HEK293 (cell line): ENCODE results near the gene SLC22A13.

Source experiments
- CTCF ChIA-PET: fragments of 350-600 bp; formaldehyde crosslinking; extraction: SDS; loops from one replicate; lab custom pipeline; 2021; ENCODE audit warnings: antibody characterized with exemption; lab: Yijun Ruan, JAX
- POLR2A ChIA-PET: fragments of 300-600 bp; formaldehyde crosslinking; extraction: SDS; loops from one replicate; lab custom pipeline; 2020; ENCODE audit warnings: antibody characterized with exemption, inconsistent platforms; lab: Yijun Ruan, JAX
- H3K27ac ChIP-seq: fragments of 200-500 bp; sonication (Bioruptor generic); 2 replicates; pipeline ENCODE4 v1.5.1; 2014; ENCODE audit warnings: low read depth, low read length, control low read depth, inconsistent platforms; ENCODE audit errors: extremely low read depth
- H3K36me3 ChIP-seq, 2 experiments: fragments of 200-500 bp in 1 of 2; sonication (Bioruptor generic) in 1 of 2; 1 replicate in 1 of 2; 2 replicates in 1 of 2; pipeline ENCODE4 v1.5.1; 2014 to 2017; ENCODE audit warnings: inconsistent platforms in 2 of 2, low read length in 2 of 2; ENCODE audit not compliant: control insufficient read depth in 2 of 2, insufficient read depth in 1 of 2
- H3K4me1 ChIP-seq: fragments of 200-500 bp; sonication (Bioruptor generic); 2 replicates; pipeline ENCODE4 v1.5.1; 2014; ENCODE audit warnings: mild to moderate bottlenecking, low read length, inconsistent platforms; ENCODE audit not compliant: control insufficient read depth, insufficient read depth
- H3K4me3 ChIP-seq: 2 replicates; pipeline ENCODE4 v1.5.1; 2011; ENCODE audit warnings: low read depth, mild to moderate bottlenecking, control low read depth, low read length, moderate library complexity
- H3K9me3 ChIP-seq: fragments of 200-500 bp; sonication (Bioruptor generic); 2 replicates; pipeline ENCODE4 v1.5.1; 2014; ENCODE audit warnings: low read depth, low read length, inconsistent platforms; ENCODE audit not compliant: control insufficient read depth, insufficient read depth
- PRDM1 ChIP-seq: fragments of 450-650 bp; formaldehyde crosslinking; IDR thresholded peaks from 2 replicates; pipeline ENCODE4; 2016; ENCODE audit warnings: missing biosample characterization, missing genetic modification characterization
- ZFHX2 ChIP-seq: fragments of 450-650 bp; formaldehyde crosslinking; conservative IDR thresholded peaks from 2 replicates; pipeline ENCODE4 v1.5.1; 2016; ENCODE audit warnings: missing biosample characterization, missing genetic modification characterization
- ZFP41 ChIP-seq: fragments of 450-650 bp; formaldehyde crosslinking; IDR thresholded peaks from 2 replicates; pipeline ENCODE4 v1.5.1; 2016; ENCODE audit warnings: missing biosample characterization, missing genetic modification characterization, borderline replicate concordance
- ZNF112 ChIP-seq: fragments of 450-650 bp; formaldehyde crosslinking; IDR thresholded peaks from 2 replicates; pipeline ENCODE4 v1.5.0; 2017; ENCODE audit warnings: missing biosample characterization, missing genetic modification characterization
- ZNF221 ChIP-seq: fragments of 450-650 bp; formaldehyde crosslinking; IDR thresholded peaks from 2 replicates; pipeline ENCODE4 v1.5.1; 2017; ENCODE audit warnings: missing biosample characterization, missing genetic modification characterization, borderline replicate concordance
- ZNF24 ChIP-seq: fragments of 450-650 bp; formaldehyde crosslinking; IDR thresholded peaks from 2 replicates; pipeline ENCODE4 v1.5.1; 2016; ENCODE audit warnings: missing biosample characterization, missing genetic modification characterization
- ZNF341 ChIP-seq: fragments of 450-650 bp; formaldehyde crosslinking; IDR thresholded peaks from 2 replicates; pipeline ENCODE4; 2016; ENCODE audit warnings: low read depth, missing biosample characterization, missing genetic modification characterization
- ZNF514 ChIP-seq: fragments of 450-650 bp; formaldehyde crosslinking; IDR thresholded peaks from 2 replicates; pipeline ENCODE4 v1.5.1; 2016; ENCODE audit warnings: missing biosample characterization, missing genetic modification characterization
- ZNF521 ChIP-seq: fragments of 450-650 bp; formaldehyde crosslinking; IDR thresholded peaks from 2 replicates; pipeline ENCODE4 v1.5.1; 2017; ENCODE audit warnings: missing biosample characterization, mild to moderate bottlenecking, missing genetic modification characterization
- ZNF529 ChIP-seq: fragments of 450-650 bp; formaldehyde crosslinking; IDR thresholded peaks from 2 replicates; pipeline ENCODE4 v1.5.1; 2017; ENCODE audit warnings: missing genetic modification characterization, missing biosample characterization; ENCODE audit not compliant: insufficient replicate concordance
- ZNF530 ChIP-seq: fragments of 450-650 bp; formaldehyde crosslinking; IDR thresholded peaks from 2 replicates; pipeline ENCODE4 v1.5.1; 2016; ENCODE audit warnings: low read depth, missing biosample characterization, missing genetic modification characterization
- ZNF548 ChIP-seq: fragments of 450-650 bp; formaldehyde crosslinking; IDR thresholded peaks from 2 replicates; pipeline ENCODE4 v1.5.1; 2016; ENCODE audit warnings: missing biosample characterization, missing genetic modification characterization
- ZNF561 ChIP-seq: fragments of 450-650 bp; IDR thresholded peaks from 2 replicates; pipeline ENCODE4 v1.5.1; 2018; ENCODE audit warnings: missing biosample characterization, missing genetic modification characterization, borderline replicate concordance
- ZNF571 ChIP-seq: fragments of 450-650 bp; formaldehyde crosslinking; IDR thresholded peaks from 2 replicates; pipeline ENCODE4 v1.5.0; 2017; ENCODE audit warnings: missing biosample characterization, missing genetic modification characterization
- ZNF621 ChIP-seq: fragments of 450-650 bp; formaldehyde crosslinking; IDR thresholded peaks from 2 replicates; pipeline ENCODE4 v1.5.1; 2017; ENCODE audit warnings: missing biosample characterization, missing genetic modification characterization
- ZNF664 ChIP-seq: fragments of 450-650 bp; formaldehyde crosslinking; IDR thresholded peaks from 2 replicates; pipeline ENCODE4 v1.5.1; 2016; ENCODE audit warnings: missing biosample characterization, missing genetic modification characterization
- ZNF747 ChIP-seq: fragments of 450-650 bp; formaldehyde crosslinking; IDR thresholded peaks from 2 replicates; pipeline ENCODE4 v1.5.1; 2016; ENCODE audit warnings: missing biosample characterization, missing genetic modification characterization
- ZXDB ChIP-seq: fragments of 450-650 bp; formaldehyde crosslinking; IDR thresholded peaks from 2 replicates; pipeline ENCODE4 v1.5.1; 2016; ENCODE audit warnings: missing biosample characterization, missing genetic modification characterization
- TF ChIP-seq, protein P1 (sequence below): fragments of 450-650 bp; formaldehyde crosslinking; IDR thresholded peaks from 2 replicates; pipeline ENCODE4 v1.5.1; 2016; ENCODE audit warnings: missing biosample characterization, missing genetic modification characterization
- TF ChIP-seq, protein P2 (sequence below): fragments of 450-650 bp; formaldehyde crosslinking; IDR thresholded peaks from 2 replicates; pipeline ENCODE4 v1.5.1; 2016; ENCODE audit warnings: missing biosample characterization, missing genetic modification characterization
- TF ChIP-seq, protein P3 (sequence below): fragments of 450-650 bp; formaldehyde crosslinking; IDR thresholded peaks from 2 replicates; pipeline ENCODE4 v1.5.1; 2016; ENCODE audit warnings: missing biosample characterization, missing genetic modification characterization
- TF ChIP-seq, protein P4 (sequence below): fragments of 450-650 bp; formaldehyde crosslinking; IDR thresholded peaks from 2 replicates; pipeline ENCODE4 v1.5.1; 2017; ENCODE audit warnings: missing biosample characterization, missing genetic modification characterization

SLC22A13 gene

DNA sequence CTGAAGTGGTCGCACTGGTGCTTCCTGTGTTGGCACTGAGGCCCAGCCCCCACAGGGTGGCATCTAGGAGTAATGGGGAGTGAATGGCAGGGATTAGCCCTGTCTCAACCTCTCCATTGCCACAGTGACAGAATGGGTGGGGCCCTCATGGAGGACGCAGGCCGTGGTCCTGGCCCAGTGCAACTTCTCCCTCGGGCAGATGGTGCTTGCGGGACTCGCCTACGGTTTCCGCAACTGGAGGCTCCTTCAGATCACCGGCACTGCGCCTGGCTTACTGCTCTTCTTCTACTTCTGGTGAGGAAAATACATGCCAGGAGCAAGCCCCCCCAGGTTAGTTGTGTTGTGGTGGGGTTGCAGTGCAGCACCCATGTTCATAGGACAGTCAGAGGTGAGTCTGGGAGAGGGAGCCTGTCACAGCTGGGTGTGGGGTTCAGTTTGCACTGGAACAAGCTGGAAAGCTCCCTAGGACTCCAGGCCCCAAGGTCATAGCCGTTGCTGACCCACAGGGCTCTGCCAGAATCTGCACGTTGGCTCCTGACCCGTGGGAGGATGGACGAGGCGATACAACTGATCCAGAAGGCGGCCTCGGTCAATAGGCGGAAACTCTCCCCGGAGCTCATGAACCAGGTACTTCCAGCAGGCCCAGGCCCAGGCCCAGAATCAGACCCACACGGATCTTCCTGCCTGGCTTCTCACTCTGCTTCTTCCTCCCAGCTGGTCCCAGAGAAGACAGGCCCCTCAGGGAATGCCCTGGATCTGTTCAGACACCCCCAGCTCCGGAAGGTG is 9.4 kb downstream of the SLC22A13 start:
- Histone ChIP-seq H3K36me3 (no peaks in the 10 kb centered on the region), H3K4me3 (no peak overlapping the region), H3K4me1 (no peaks in the 10 kb centered on the region), H3K27ac (no peak overlapping the region), H3K9me3 (no peaks in the 10 kb centered on the region)
- TF ChIP-seq ZNF514 (no peak), ZNF530 (tag by site-specific recombination) (no peak)
- POLR2A ChIA-PET, result no interaction called here
- CTCF ChIA-PET, result no interaction called here

DNA sequence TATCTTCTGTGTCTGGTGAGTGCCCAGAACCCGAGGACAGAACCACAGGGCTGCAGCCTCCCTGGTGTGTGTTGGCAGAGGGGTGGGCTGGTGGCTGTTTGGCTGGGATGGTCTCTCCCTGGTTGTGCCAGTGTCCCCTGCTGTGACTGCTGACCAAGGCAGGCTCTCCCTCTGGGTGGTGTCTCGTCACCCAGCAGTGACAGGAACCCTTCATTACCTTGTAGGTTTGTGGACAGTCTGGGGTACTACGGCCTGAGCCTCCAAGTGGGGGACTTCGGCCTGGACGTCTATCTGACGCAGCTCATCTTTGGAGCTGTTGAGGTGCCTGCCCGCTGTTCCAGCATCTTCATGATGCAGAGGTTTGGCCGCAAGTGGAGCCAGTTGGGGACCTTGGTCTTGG is 10.0 kb downstream of the SLC22A13 start:
- no peaks in the 10 kb centered on the region for H3K36me3 ChIP-seq
- ChIA-PET POLR2A (no interaction called here), CTCF (no interaction called here)
- H3K27ac ChIP-seq, result no peak overlapping the region
- H3K9me3 ChIP-seq, result no peaks in the 10 kb centered on the region
- no peaks in the 10 kb centered on the region for H3K4me1 ChIP-seq
- H3K4me3 ChIP-seq, result no peak overlapping the region
- TF ChIP-seq PRDM1 (tag by site-specific recombination) (no peak), ZNF561 (tag by site-specific recombination) (no peak), ZNF747 (tag by site-specific recombination) (no peak)
- TF ChIP-seq, all 188 proteins: peak for 0

DNA sequence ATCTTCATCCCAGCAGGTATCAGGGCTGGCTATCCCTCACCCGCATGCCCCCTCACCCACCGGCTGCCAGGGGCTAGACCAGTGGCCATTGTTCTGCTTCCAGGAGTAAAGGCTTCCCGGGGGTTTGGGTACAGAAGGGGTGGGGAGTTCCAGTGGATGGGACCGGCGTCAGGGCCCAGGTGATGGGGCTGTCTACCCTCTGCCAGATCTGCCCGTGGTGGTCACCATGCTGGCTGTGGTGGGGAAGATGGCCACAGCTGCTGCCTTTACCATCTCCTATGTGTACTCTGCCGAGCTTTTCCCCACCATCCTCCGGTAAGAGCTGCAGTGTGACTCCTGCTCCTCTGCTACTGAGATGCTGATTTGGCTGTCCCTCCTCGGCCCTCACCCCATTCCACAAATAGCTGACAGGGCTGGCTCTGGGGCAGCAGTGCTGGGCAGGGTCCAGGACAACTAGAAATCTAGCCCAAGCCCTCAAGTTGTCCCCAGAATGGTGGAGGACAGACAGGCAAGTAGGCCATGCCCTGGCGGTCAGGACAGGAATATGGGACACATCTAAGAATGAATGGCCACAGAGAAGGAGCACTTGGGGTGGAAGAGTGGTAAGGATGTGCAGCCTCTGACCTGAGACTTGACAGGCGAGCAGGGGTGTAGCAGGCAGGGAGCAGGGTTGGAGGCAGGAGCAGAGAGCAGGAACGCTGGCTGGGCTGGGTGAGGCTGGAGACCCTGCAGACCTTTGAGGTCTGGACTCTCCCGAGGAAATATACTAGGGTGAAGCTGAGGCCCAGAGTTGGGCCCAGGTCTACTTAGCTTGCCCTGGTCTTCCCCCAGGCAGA is 10.7 kb downstream of the SLC22A13 start:
- TF ChIP-seq, protein P1, sequence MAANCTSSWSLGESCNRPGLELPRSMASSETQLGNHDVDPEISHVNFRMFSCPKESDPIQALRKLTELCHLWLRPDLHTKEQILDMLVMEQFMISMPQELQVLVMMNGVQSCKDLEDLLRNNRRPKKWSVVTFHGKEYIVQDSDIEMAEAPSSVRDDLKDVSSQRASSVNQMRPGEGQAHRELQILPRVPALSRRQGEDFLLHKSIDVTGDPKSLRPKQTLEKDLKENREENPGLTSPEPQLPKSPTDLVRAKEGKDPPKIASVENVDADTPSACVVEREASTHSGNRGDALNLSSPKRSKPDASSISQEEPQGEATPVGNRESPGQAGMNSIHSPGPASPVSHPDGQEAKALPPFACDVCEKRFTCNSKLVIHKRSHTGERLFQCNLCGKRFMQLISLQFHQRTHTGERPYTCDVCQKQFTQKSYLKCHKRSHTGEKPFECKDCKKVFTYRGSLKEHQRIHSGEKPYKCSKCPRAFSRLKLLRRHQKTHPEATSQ (tag by site-specific recombination), result no peak
- TF ChIP-seq ZNF664 (tag by site-specific recombination) (no peak), ZNF341 (tag by site-specific recombination) (no peak), ZNF221 (tag by site-specific recombination) (no peak), ZNF571 (tag by site-specific recombination) (no peak), ZNF521 (tag by site-specific recombination) (no peak), ZFP41 (tag by site-specific recombination) (no peak), ZNF548 (tag by site-specific recombination) (no peak), ZNF112 (no peak), ZFHX2 (tag by site-specific recombination) (no peak), ZNF529 (tag by site-specific recombination) (no peak), ZNF621 (no peak), ZNF24 (tag by site-specific recombination) (no peak), ZXDB (tag by site-specific recombination) (no peak)
- TF ChIP-seq, protein P2, sequence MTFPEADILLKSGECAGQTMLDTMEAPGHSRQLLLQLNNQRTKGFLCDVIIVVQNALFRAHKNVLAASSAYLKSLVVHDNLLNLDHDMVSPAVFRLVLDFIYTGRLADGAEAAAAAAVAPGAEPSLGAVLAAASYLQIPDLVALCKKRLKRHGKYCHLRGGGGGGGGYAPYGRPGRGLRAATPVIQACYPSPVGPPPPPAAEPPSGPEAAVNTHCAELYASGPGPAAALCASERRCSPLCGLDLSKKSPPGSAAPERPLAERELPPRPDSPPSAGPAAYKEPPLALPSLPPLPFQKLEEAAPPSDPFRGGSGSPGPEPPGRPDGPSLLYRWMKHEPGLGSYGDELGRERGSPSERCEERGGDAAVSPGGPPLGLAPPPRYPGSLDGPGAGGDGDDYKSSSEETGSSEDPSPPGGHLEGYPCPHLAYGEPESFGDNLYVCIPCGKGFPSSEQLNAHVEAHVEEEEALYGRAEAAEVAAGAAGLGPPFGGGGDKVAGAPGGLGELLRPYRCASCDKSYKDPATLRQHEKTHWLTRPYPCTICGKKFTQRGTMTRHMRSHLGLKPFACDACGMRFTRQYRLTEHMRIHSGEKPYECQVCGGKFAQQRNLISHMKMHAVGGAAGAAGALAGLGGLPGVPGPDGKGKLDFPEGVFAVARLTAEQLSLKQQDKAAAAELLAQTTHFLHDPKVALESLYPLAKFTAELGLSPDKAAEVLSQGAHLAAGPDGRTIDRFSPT, result no peak
- TF ChIP-seq, protein P3, sequence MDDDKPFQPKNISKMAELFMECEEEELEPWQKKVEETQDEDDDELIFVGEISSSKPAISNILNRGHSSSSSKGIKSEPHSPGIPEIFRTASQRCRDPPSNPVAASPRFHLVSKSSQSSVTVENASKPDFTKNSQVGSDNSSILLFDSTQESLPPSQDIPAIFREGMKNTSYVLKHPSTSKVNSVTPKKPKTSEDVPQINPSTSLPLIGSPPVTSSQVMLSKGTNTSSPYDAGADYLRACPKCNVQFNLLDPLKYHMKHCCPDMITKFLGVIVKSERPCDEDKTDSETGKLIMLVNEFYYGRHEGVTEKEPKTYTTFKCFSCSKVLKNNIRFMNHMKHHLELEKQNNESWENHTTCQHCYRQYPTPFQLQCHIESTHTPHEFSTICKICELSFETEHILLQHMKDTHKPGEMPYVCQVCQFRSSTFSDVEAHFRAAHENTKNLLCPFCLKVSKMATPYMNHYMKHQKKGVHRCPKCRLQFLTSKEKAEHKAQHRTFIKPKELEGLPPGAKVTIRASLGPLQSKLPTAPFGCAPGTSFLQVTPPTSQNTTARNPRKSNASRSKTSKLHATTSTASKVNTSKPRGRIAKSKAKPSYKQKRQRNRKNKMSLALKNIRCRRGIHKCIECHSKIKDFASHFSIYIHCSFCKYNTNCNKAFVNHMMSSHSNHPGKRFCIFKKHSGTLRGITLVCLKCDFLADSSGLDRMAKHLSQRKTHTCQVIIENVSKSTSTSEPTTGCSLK, result no peak
- TF ChIP-seq, protein P4, sequence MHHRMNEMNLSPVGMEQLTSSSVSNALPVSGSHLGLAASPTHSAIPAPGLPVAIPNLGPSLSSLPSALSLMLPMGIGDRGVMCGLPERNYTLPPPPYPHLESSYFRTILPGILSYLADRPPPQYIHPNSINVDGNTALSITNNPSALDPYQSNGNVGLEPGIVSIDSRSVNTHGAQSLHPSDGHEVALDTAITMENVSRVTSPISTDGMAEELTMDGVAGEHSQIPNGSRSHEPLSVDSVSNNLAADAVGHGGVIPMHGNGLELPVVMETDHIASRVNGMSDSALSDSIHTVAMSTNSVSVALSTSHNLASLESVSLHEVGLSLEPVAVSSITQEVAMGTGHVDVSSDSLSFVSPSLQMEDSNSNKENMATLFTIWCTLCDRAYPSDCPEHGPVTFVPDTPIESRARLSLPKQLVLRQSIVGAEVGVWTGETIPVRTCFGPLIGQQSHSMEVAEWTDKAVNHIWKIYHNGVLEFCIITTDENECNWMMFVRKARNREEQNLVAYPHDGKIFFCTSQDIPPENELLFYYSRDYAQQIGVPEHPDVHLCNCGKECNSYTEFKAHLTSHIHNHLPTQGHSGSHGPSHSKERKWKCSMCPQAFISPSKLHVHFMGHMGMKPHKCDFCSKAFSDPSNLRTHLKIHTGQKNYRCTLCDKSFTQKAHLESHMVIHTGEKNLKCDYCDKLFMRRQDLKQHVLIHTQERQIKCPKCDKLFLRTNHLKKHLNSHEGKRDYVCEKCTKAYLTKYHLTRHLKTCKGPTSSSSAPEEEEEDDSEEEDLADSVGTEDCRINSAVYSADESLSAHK (tag by site-specific recombination), result no peak
- POLR2A ChIA-PET, result no interaction called here
- Histone ChIP-seq H3K27ac (no peak overlapping the region), H3K9me3 (no peaks in the 10 kb centered on the region), H3K4me1 (no peaks in the 10 kb centered on the region), H3K36me3 (no peaks in the 10 kb centered on the region), H3K4me3 (no peak overlapping the region)
- CTCF ChIA-PET, result no interaction called here
